Urothelium cell line (cell line): ENCODE measurements around the gene UPK1A.
A peak's percentile ranks its signal among the peaks of the same experiment; 100 is the strongest.
"Not testable (repeated sequence)": the region's sequence is repeated elsewhere in the genome, so short reads cannot be mapped to it uniquely, and the experiment has no call there.

Experiments
- DNase-seq: peaks from one replicate; pipeline ENCODE4 v3.0.0; 2011; ENCODE audit warnings: low spot score, mixed read lengths
- FAIRE-seq: peaks from 2 replicates; lab custom pipeline; 2011; peaks lifted over from hg19 to GRCh38; lab: Jason Lieb, UNC

The UPK1A gene

GRCh38 chr19:35689836-35690235 lies 23.5 kb downstream of the UPK1A start:
- no peak for DNase-seq
- no peak for FAIRE-seq

- DNase-seq, FAIRE-seq: not testable (repeated sequence)
These were observed 24.8 kb downstream of the UPK1A start for GRCh38 chr19:35691106-35691505.

GRCh38 chr19:35692010-35692409 lies 25.7 kb downstream of the UPK1A start:
- FAIRE-seq (no peak), DNase-seq (no peak)

- FAIRE-seq (no peak), DNase-seq (no peak)
These were observed 27.1 kb downstream of the UPK1A start for GRCh38 chr19:35693422-35693821.

GRCh38 chr19:35693835-35694599 lies 27.7 kb downstream of the UPK1A start:
- DNase-seq (peak; percentile 83), FAIRE-seq (no peak)

GRCh38 chr19:35695895-35696422 lies 29.6 kb downstream of the UPK1A start:
- no peak for FAIRE-seq
- no peak for DNase-seq

- DNase-seq (no peak), FAIRE-seq (no peak)
These were observed 30.5 kb downstream of the UPK1A start for GRCh38 chr19:35696835-35697234.

GRCh38 chr19:35702223-35703012 lies 36.1 kb downstream of the UPK1A start:
- DNase-seq (peak; percentile 97), FAIRE-seq (peak; percentile 67)

GRCh38 chr19:35703343-35703742 lies 37.0 kb downstream of the UPK1A start:
- DNase-seq = no peak
- FAIRE-seq = no peak

GRCh38 chr19:35704218-35704617 lies 37.9 kb downstream of the UPK1A start, which contains the start of gene ZBTB32:
TSS of gene ZBTB32 (plus strand) at chr19:35704558. CDS start at chr19:35714627, 10,069 bp downstream.
- DNase-seq = no peak
- FAIRE-seq = no peak

GRCh38 chr19:35708391-35708790 lies 42.1 kb downstream of the UPK1A start:
- FAIRE-seq = no peak

GRCh38 chr19:35710784-35711723 lies 44.7 kb downstream of the UPK1A start:
- FAIRE-seq = no peak

More at GRCh38 chr19:35708391-35708790, 42.1 kb downstream of the UPK1A start:
- DNase-seq = no peak

GRCh38 chr19:35712567-35713505 lies 46.5 kb downstream of the UPK1A start:
- DNase-seq = no peak
- no peak for FAIRE-seq

More at GRCh38 chr19:35710784-35711723, 44.7 kb downstream of the UPK1A start:
- no peak for DNase-seq

- no peak for FAIRE-seq
- DNase-seq = no peak
These were observed 47.2 kb downstream of the UPK1A start for GRCh38 chr19:35713506-35713850.

GRCh38 chr19:35713904-35714495 lies 47.7 kb downstream of the UPK1A start:
- FAIRE-seq = no peak
- DNase-seq = no peak

- FAIRE-seq (no peak), DNase-seq (no peak)
These were observed 48.5 kb downstream of the UPK1A start for GRCh38 chr19:35714601-35715354.

- FAIRE-seq = no peak
- DNase-seq = no peak
These were observed 49.1 kb downstream of the UPK1A start for GRCh38 chr19:35715355-35715809.
